ENCODE results near the gene MYO1H. TPM values are rescaled to one million over a fixed set of nuclear protein-coding genes. Genes with fewer than 3 reads are reported as not detected.

MYO1H gene
- total RNA-seq, 4 donors from 2014 or later, result not detected

GRCh38 chr12:109334887-109335286, 12.8 kb upstream of the MYO1H start:
- Histone ChIP-seq H3K9me3 (no peaks in the 10 kb centered on the region), H3K27me3 (peaks cover 0 to 4% (median 0%) of the 10 kb centered on the region in 3 donors), H3K36me3 (no peaks in the 10 kb centered on the region), H3K27ac (no peak overlapping the region), H3K4me3 (no peak overlapping the region), H3K4me1 (no peaks in the 10 kb centered on the region)
- intact Hi-C loops (cut with DNase I; ENCODE audit: low total_unique reads), result no loop called here
- in situ Hi-C loops (cut with MboI; ENCODE audit: low sequenced_read_pairs in 4 of 4), result no loop called here
- DNase-seq (no peak), ATAC-seq (no peak)
- TF ChIP-seq CTCF (IDR thresholded peaks at IDR 0.05 in 4 of 5, conservative IDR thresholded peaks at IDR 0.05 in 1 of 5) (no peak), POLR2A (IDR thresholded peaks at IDR 0.05) (no peak)

GRCh38 chr12:109336593-109336992, 11.1 kb upstream of the MYO1H start:
- in situ Hi-C loops (cut with MboI; ENCODE audit: low sequenced_read_pairs in 4 of 4) (no loop called here), intact Hi-C loops (cut with DNase I; ENCODE audit: low total_unique reads) (no loop called here)
- no peak overlapping the region for H3K4me3 ChIP-seq
- TF ChIP-seq CTCF (IDR thresholded peaks at IDR 0.05 in 4 of 5, conservative IDR thresholded peaks at IDR 0.05 in 1 of 5) (no peak), POLR2A (IDR thresholded peaks at IDR 0.05) (no peak)
- no peaks in the 10 kb centered on the region for H3K36me3 ChIP-seq
- ATAC-seq, result no peak
- H3K9me3 ChIP-seq, result no peaks in the 10 kb centered on the region
- H3K27ac ChIP-seq, result no peak overlapping the region
- H3K4me1 ChIP-seq, result no peaks in the 10 kb centered on the region
- peaks cover 0 to 4% (median 0%) of the 10 kb centered on the region in 3 donors for H3K27me3 ChIP-seq
- DNase-seq, result no peak

- Histone ChIP-seq H3K9me3 (no peaks in the 10 kb centered on the region), H3K36me3 (no peaks in the 10 kb centered on the region), H3K4me3 (no peak overlapping the region), H3K4me1 (no peaks in the 10 kb centered on the region), H3K27ac (no peak overlapping the region), H3K27me3 (no peaks in the 10 kb centered on the region)
- no peak for DNase-seq
- TF ChIP-seq CTCF (IDR thresholded peaks at IDR 0.05 in 4 of 5, conservative IDR thresholded peaks at IDR 0.05 in 1 of 5), result no peak
- TF ChIP-seq POLR2A (IDR thresholded peaks at IDR 0.05), result no peak
- no peak for ATAC-seq
- intact Hi-C loops (cut with DNase I; ENCODE audit: low total_unique reads) (no loop called here), in situ Hi-C loops (cut with MboI; ENCODE audit: low sequenced_read_pairs in 4 of 4) (no loop called here)
These were observed 4.0 kb upstream of the MYO1H start for GRCh38 chr12:109343677-109344076.

- Histone ChIP-seq H3K27me3 (no peaks in the 10 kb centered on the region), H3K36me3 (no peaks in the 10 kb centered on the region), H3K9me3 (no peaks in the 10 kb centered on the region), H3K4me1 (no peaks in the 10 kb centered on the region), H3K27ac (no peak overlapping the region), H3K4me3 (no peak overlapping the region)
- no peak for TF ChIP-seq CTCF (IDR thresholded peaks at IDR 0.05 in 4 of 5, conservative IDR thresholded peaks at IDR 0.05 in 1 of 5)
- ATAC-seq (no peak), DNase-seq (no peak)
- intact Hi-C loops (cut with DNase I; ENCODE audit: low total_unique reads) (no loop called here), in situ Hi-C loops (cut with MboI; ENCODE audit: low sequenced_read_pairs in 4 of 4) (no loop called here)
These were observed 2.3 kb upstream of the MYO1H start for GRCh38 chr12:109345428-109345827.

GRCh38 chr12:109346920-109347319, 780 bp upstream of the MYO1H start:
- H3K9me3 ChIP-seq, result no peaks in the 10 kb centered on the region
- no peak overlapping the region for H3K27ac ChIP-seq
- no peaks in the 10 kb centered on the region for H3K36me3 ChIP-seq
- in situ Hi-C loops (cut with MboI; ENCODE audit: low sequenced_read_pairs in 4 of 4) (no loop called here), intact Hi-C loops (cut with DNase I; ENCODE audit: low total_unique reads) (no loop called here)
- DNase-seq, result no peak
- TF ChIP-seq POLR2A (IDR thresholded peaks at IDR 0.05) (no peak), CTCF (IDR thresholded peaks at IDR 0.05 in 4 of 5, conservative IDR thresholded peaks at IDR 0.05 in 1 of 5) (no peak)
- H3K4me3 ChIP-seq, result no peak overlapping the region
- no peaks in the 10 kb centered on the region for H3K4me1 ChIP-seq
- H3K27me3 ChIP-seq, result no peaks in the 10 kb centered on the region
- no peak for ATAC-seq

All from gastrocnemius medialis (tissue), 4 donors.